Measurements from ENCODE around the gene PPM1D.

Gene PPM1D

DNA sequence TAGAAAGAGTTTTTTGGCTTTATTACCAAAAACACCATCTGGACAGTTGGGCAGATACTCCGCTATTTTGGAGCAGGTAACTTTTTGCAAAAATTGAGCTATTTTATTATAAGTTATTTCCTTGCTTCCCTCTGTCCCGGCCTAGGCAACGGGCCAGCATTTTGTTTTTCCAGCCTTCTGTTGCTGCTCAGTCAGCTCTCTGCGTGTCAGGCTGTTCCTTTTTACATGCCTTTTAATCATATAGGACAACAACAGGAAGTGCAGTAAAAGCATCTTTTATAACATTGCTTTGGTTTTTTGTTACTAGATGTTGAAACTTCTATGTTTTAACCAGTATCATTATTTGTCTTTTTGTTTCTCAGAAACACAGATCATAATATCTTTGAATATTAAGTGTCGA is 30.4 kb downstream of the PPM1D start:
- H3K36me3 ChIP-seq (ENCODE audit: control insufficient read depth, low read length) = peaks cover 13% of the 10 kb centered on the region
- H4K20me1 ChIP-seq (ENCODE audit: control insufficient read depth, insufficient read depth, low read depth, low read length) = no peaks in the 10 kb centered on the region; the same call in 1 of the 2 replicates
- no peaks in the 10 kb centered on the region for H3K9me2 ChIP-seq (replicated peaks; ENCODE audit: control insufficient read depth, low read length)
- H3K27me3 ChIP-seq (ENCODE audit: control insufficient read depth, low read length) = no peaks in the 10 kb centered on the region
- H3K27ac ChIP-seq (ENCODE audit: low read depth, low read length) = no peak overlapping the region
- no peak overlapping the region for H3K4me2 ChIP-seq (ENCODE audit: low read length)
- H3K4me3 ChIP-seq (ENCODE audit: low read length) = no peak overlapping the region
- peaks cover 6% of the 10 kb centered on the region for H3K4me1 ChIP-seq (ENCODE audit: control insufficient read depth, low read length)
- H3K9me3 ChIP-seq (ENCODE audit: control insufficient read depth, insufficient read depth, low read length) = no peaks in the 10 kb centered on the region
- no peaks in the 10 kb centered on the region; the same call in 1 of the 2 replicates for H3F3A ChIP-seq (ENCODE audit: control insufficient read depth, insufficient read depth)
- peaks cover 20% of the 10 kb centered on the region for H3K79me2 ChIP-seq (ENCODE audit: control insufficient read depth, low read length)
- TF ChIP-seq EZH2phosphoT487 (IDR thresholded peaks at IDR 0.05; ENCODE audit: borderline replicate concordance, low read length) = no peak
- TF ChIP-seq, protein P1, sequence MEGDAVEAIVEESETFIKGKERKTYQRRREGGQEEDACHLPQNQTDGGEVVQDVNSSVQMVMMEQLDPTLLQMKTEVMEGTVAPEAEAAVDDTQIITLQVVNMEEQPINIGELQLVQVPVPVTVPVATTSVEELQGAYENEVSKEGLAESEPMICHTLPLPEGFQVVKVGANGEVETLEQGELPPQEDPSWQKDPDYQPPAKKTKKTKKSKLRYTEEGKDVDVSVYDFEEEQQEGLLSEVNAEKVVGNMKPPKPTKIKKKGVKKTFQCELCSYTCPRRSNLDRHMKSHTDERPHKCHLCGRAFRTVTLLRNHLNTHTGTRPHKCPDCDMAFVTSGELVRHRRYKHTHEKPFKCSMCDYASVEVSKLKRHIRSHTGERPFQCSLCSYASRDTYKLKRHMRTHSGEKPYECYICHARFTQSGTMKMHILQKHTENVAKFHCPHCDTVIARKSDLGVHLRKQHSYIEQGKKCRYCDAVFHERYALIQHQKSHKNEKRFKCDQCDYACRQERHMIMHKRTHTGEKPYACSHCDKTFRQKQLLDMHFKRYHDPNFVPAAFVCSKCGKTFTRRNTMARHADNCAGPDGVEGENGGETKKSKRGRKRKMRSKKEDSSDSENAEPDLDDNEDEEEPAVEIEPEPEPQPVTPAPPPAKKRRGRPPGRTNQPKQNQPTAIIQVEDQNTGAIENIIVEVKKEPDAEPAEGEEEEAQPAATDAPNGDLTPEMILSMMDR (IDR thresholded peaks at IDR 0.05; ENCODE audit: low read depth, low read length, poor library complexity, severe bottlenecking) = no peak

DNA sequence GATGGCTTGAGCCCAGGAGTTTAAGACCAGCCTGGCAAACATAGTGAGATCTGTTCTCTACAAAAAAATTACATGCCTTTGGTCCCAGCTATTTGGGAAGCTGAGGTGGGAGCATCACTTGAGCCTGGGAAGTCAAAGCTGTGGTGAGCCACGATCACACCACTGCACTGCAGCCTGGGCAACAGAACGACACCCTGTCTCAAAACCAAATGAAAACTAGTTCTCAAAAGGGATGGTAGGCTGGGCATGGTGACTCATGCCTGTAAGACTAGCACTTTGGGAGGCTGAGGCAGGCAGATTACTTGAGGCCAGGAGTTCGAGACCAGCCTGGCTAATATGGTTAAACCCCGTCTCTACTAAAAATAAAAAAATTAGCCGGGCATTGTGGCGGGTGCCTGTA is 31.1 kb downstream of the PPM1D start:
- H3F3A ChIP-seq (ENCODE audit: control insufficient read depth, insufficient read depth) = no peaks in the 10 kb centered on the region; the same call in 1 of the 2 replicates
- H3K27me3 ChIP-seq (ENCODE audit: control insufficient read depth, low read length) = no peaks in the 10 kb centered on the region
- peaks cover 6% of the 10 kb centered on the region for H3K4me1 ChIP-seq (ENCODE audit: control insufficient read depth, low read length)
- H3K36me3 ChIP-seq (ENCODE audit: control insufficient read depth, low read length) = peaks cover 20% of the 10 kb centered on the region
- H3K9me3 ChIP-seq (ENCODE audit: control insufficient read depth, insufficient read depth, low read length) = no peaks in the 10 kb centered on the region
- H4K20me1 ChIP-seq (ENCODE audit: control insufficient read depth, insufficient read depth, low read depth, low read length) = no peaks in the 10 kb centered on the region; the same call in 1 of the 2 replicates
- no peak overlapping the region for H3K4me3 ChIP-seq (ENCODE audit: low read length)
- H3K4me2 ChIP-seq (ENCODE audit: low read length) = no peak overlapping the region
- no peaks in the 10 kb centered on the region for H3K9me2 ChIP-seq (replicated peaks; ENCODE audit: control insufficient read depth, low read length)
- no peak for TF ChIP-seq EZH2phosphoT487 (IDR thresholded peaks at IDR 0.05; ENCODE audit: borderline replicate concordance, low read length)
- TF ChIP-seq, protein P1 (IDR thresholded peaks at IDR 0.05; ENCODE audit: low read depth, low read length, poor library complexity, severe bottlenecking) = no peak
- no peak overlapping the region for H3K27ac ChIP-seq (ENCODE audit: low read depth, low read length)
- H3K79me2 ChIP-seq (ENCODE audit: control insufficient read depth, low read length) = peaks cover 20% of the 10 kb centered on the region

DNA sequence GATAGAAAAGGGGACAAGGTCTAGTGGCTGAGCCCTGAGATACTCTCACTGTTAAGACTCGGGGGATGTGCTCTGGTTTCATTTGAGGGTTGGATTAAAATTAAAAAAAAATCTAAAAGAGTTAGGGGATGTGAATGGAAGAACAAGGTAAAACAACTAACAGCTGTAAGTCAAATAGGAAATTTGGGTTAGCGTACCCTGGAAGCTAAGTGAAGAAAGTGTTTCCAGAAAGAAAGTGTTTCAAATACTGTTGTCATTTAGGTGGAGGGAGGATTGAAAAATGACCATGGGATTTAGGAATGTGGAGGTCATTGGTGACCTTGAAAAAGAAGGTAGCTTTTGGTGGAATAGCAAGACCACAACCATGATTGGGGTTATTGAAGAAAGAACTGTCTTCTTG is 37.7 kb downstream of the PPM1D start:
- H3K79me2 ChIP-seq (ENCODE audit: control insufficient read depth, low read length) = peaks cover 28% of the 10 kb centered on the region
- peaks cover 35% of the 10 kb centered on the region for H3K36me3 ChIP-seq (ENCODE audit: control insufficient read depth, low read length)

DNA sequence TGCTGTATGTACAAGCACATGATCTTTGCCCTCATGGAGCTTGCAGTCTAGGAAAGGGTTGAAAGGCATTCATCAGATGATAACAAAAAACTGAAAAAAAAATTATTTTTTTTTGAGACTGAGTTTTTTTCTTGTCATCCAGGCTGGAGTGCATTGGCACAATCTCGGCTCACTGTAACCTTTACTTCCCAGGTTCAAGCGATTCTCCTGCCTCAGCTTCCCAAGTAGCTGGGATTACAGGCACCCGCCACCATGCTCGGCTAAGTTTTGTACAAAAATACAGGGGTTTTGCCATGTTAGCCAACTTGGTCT is 39.0 kb downstream of the PPM1D start:
- H3F3A ChIP-seq (ENCODE audit: control insufficient read depth, insufficient read depth) = peaks cover 11% of the 10 kb centered on the region
- H3K9me3 ChIP-seq (ENCODE audit: control insufficient read depth, insufficient read depth, low read length) = no peaks in the 10 kb centered on the region
- TF ChIP-seq EZH2phosphoT487 (IDR thresholded peaks at IDR 0.05; ENCODE audit: borderline replicate concordance, low read length) = no peak
- TF ChIP-seq, protein P1 (IDR thresholded peaks at IDR 0.05; ENCODE audit: low read depth, low read length, poor library complexity, severe bottlenecking) = no peak
- H3K27ac ChIP-seq (ENCODE audit: low read depth, low read length) = no peak overlapping the region
- peaks cover 33% of the 10 kb centered on the region for H3K79me2 ChIP-seq (ENCODE audit: control insufficient read depth, low read length)
- peaks cover 4% of the 10 kb centered on the region; the same call in 1 of the 2 replicates for H4K20me1 ChIP-seq (ENCODE audit: control insufficient read depth, insufficient read depth, low read depth, low read length)
- peaks cover 8% of the 10 kb centered on the region for H3K4me1 ChIP-seq (ENCODE audit: control insufficient read depth, low read length)
- H3K4me2 ChIP-seq (ENCODE audit: low read length) = no peak overlapping the region
- H3K36me3 ChIP-seq (ENCODE audit: control insufficient read depth, low read length) = peaks cover 34% of the 10 kb centered on the region
- H3K4me3 ChIP-seq (ENCODE audit: low read length) = no peak overlapping the region
- no peaks in the 10 kb centered on the region for H3K27me3 ChIP-seq (ENCODE audit: control insufficient read depth, low read length)
- no peaks in the 10 kb centered on the region for H3K9me2 ChIP-seq (replicated peaks; ENCODE audit: control insufficient read depth, low read length)

More for the DNA sequence above, 37.7 kb downstream of the PPM1D start:
- Histone ChIP-seq H3K4me1 (ENCODE audit: control insufficient read depth, low read length) (peaks cover 11% of the 10 kb centered on the region), H3K4me3 (ENCODE audit: low read length) (no peak overlapping the region), H3K27ac (ENCODE audit: low read depth, low read length) (no peak overlapping the region), H3K27me3 (ENCODE audit: control insufficient read depth, low read length) (no peaks in the 10 kb centered on the region), H3F3A (ENCODE audit: control insufficient read depth, insufficient read depth) (peaks cover 11% of the 10 kb centered on the region), H3K4me2 (ENCODE audit: low read length) (no peak overlapping the region), H3K9me3 (ENCODE audit: control insufficient read depth, insufficient read depth, low read length) (no peaks in the 10 kb centered on the region), H3K9me2 (replicated peaks; ENCODE audit: control insufficient read depth, low read length) (no peaks in the 10 kb centered on the region), H4K20me1 (ENCODE audit: control insufficient read depth, insufficient read depth, low read depth, low read length) (peaks cover 4% of the 10 kb centered on the region; the same call in 1 of the 2 replicates)
- TF ChIP-seq EZH2phosphoT487 (IDR thresholded peaks at IDR 0.05; ENCODE audit: borderline replicate concordance, low read length) = no peak

Measured in DOHH2 (cell line).